Nephron (organoid): ENCODE measurements around the gene ZNF778.

Experiments used
- H3K27ac Mint-ChIP-seq, 3 experiments: 2 replicates each; pipeline ENCODE4 v1.8.0; 2020; ENCODE audit warnings: mixed read lengths in 3 of 3, mild to moderate bottlenecking in 2 of 3, moderate library complexity in 1 of 3
- H3K27me3 Mint-ChIP-seq: 2 replicates; pipeline ENCODE4 v1.8.0; 2021; ENCODE audit warnings: low read depth, mild to moderate bottlenecking, moderate library complexity, mixed read lengths
- H3K36me3 Mint-ChIP-seq: 2 replicates; pipeline ENCODE4 v1.8.0; 2020; ENCODE audit warnings: low read depth, mixed read lengths
- H3K4me1 Mint-ChIP-seq: 2 replicates; pipeline ENCODE4 v1.8.0; 2020; ENCODE audit warnings: mixed read lengths
- H3K4me3 Mint-ChIP-seq, 3 experiments: 2 replicates each; pipeline ENCODE4 v1.8.0; 2020; ENCODE audit warnings: mild to moderate bottlenecking in 3 of 3, mixed read lengths in 3 of 3, moderate library complexity in 2 of 3
- H3K9me3 Mint-ChIP-seq: 2 replicates; pipeline ENCODE4 v1.8.0; 2020; ENCODE audit warnings: mixed read lengths
- TF ChIP-seq, protein P1 (sequence below), 3 experiments: fragments of 200-600 bp; sonication (generic); IDR thresholded peaks; one replicate each; pipeline ENCODE4 v1.5.0; 2021; ENCODE audit warnings: antibody characterized with exemption in 3 of 3; ENCODE audit not compliant: unreplicated experiment in 3 of 3

Gene ZNF778

DNA sequence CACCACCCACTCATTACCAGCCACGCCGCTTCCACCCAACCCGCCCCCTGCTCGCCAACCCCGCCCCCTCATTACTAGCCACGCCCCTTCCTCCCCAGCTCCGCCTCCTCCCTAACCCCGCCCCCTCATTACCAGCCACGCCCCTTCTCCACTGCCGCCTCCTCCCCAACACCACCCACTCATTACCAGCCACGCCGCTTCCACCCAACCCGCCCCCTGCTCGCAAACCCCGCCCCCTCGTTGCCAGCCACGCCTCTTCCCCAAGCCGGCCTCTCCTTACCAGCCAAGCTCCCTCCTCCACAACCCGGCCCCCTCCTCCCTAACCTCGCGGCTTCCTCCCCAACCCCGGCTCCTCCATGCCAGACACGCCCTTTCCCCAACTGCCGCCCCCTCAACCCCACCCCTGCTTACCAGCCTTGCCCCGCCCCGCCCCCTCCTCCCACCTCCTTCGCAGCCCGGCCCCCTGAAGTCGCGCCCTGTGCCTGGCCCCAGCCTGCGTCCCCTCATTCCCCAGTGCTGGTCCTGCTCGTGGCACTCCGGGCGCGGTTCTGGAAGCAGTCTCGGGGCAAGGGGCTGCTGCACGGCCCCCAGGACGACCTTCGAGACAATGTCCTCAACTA is 24.4 kb upstream of the ZNF778 start:
- TF ChIP-seq, protein P1, sequence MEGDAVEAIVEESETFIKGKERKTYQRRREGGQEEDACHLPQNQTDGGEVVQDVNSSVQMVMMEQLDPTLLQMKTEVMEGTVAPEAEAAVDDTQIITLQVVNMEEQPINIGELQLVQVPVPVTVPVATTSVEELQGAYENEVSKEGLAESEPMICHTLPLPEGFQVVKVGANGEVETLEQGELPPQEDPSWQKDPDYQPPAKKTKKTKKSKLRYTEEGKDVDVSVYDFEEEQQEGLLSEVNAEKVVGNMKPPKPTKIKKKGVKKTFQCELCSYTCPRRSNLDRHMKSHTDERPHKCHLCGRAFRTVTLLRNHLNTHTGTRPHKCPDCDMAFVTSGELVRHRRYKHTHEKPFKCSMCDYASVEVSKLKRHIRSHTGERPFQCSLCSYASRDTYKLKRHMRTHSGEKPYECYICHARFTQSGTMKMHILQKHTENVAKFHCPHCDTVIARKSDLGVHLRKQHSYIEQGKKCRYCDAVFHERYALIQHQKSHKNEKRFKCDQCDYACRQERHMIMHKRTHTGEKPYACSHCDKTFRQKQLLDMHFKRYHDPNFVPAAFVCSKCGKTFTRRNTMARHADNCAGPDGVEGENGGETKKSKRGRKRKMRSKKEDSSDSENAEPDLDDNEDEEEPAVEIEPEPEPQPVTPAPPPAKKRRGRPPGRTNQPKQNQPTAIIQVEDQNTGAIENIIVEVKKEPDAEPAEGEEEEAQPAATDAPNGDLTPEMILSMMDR (IDR thresholded peaks at IDR 0.05; ENCODE audit: unreplicated experiment in 3 of 3), result no peak
- Mint-ChIP-seq H3K4me1 (no peaks in the 10 kb centered on the region), H3K27me3 (peaks cover 31% of the 10 kb centered on the region), H3K4me3 (no peak overlapping the region), H3K36me3 (peaks cover 4% of the 10 kb centered on the region), H3K9me3 (no peaks in the 10 kb centered on the region), H3K27ac (no peak overlapping the region)

DNA sequence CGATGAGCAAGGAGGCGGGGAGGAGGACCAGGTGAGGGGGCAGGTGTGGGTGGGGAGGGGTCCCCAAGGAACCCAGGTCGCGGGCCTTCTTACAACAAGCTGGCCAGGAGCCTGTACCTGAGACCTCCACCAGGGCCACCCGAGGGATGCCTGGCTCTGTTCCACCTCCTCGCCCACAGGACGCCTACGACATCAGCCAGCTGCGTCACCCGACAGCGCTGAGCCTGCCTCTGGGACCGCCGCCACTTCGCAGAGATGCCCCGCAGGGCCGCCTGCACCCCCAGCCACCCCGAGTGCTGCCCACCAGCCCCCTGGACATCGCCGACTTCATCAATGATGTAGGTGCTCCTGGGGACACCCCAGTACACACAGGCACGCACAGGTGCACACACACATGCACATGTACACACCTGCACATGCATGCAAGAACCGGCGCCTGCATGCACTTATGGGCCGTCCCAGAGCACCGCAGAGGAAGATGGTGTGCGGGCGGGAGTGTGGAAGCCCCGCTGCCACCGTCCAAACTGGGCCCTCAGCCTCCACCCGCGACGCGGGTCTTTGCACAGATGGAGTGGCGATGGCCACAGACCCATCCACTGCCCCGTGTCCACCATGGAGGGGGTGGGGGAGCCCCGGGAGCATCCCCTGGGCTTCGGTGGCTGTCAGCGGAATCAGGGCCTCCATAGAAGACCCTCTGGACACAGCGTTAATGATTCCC is 23.8 kb upstream of the ZNF778 start:
- H3K36me3 Mint-ChIP-seq, result peaks cover 4% of the 10 kb centered on the region
- no peak overlapping the region for H3K27ac Mint-ChIP-seq
- no peaks in the 10 kb centered on the region for H3K9me3 Mint-ChIP-seq
- TF ChIP-seq, protein P1 (IDR thresholded peaks at IDR 0.05; ENCODE audit: unreplicated experiment in 3 of 3), result no peak
- no peaks in the 10 kb centered on the region for H3K4me1 Mint-ChIP-seq
- no peak overlapping the region for H3K4me3 Mint-ChIP-seq
- H3K27me3 Mint-ChIP-seq, result peaks cover 28% of the 10 kb centered on the region

DNA sequence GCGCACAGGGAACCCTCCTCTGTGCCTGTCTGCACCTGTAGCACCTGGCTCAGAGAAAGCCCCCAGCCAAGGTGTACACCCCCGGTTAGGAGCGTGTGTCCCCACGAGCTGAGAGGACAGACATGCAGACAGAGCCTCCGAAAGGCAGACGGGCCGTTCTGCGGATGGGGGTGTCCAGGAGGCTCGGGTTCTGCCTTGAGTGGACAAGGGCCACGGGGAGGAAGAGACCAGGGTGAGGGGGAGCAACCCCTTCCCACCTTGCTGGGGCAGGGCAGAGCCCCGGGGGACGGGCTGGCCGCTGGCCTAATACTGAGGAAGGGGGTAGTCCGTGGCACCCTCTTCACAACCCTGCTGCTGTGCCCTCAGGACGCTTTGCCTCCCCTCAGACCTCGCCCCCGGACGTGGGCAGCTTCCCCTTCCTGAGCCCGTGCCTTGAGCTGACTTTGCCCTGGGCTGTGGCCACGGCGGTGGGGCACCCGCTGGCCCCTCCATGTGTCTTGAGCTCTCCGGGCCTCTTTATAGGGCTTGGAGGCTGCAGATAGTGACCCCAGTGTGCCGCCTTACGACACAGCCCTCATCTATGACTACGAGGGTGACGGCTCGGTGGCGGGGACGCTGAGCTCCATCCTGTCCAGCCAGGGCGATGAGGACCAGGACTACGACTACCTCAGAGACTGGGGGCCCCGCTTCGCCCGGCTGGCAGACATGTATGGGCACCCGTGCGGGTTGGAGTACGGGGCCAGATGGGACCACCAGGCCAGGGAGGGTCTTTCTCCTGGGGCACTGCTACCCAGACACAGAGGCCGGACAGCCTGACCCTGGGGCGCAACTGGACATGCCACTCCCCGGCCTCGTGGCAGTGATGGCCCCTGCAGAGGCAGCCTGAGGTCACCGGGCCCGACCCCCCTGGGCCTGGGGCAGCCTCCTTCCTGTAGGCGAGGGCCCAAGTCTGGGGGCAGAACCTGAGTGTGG is 22.9 kb upstream of the ZNF778 start:
- Mint-ChIP-seq H3K27me3 (peaks cover 33% of the 10 kb centered on the region), H3K4me3 (no peak overlapping the region), H3K4me1 (no peaks in the 10 kb centered on the region), H3K27ac (no peak overlapping the region), H3K36me3 (no peaks in the 10 kb centered on the region), H3K9me3 (no peaks in the 10 kb centered on the region)
- TF ChIP-seq, protein P1 (IDR thresholded peaks at IDR 0.05; ENCODE audit: unreplicated experiment in 3 of 3), result no peak

DNA sequence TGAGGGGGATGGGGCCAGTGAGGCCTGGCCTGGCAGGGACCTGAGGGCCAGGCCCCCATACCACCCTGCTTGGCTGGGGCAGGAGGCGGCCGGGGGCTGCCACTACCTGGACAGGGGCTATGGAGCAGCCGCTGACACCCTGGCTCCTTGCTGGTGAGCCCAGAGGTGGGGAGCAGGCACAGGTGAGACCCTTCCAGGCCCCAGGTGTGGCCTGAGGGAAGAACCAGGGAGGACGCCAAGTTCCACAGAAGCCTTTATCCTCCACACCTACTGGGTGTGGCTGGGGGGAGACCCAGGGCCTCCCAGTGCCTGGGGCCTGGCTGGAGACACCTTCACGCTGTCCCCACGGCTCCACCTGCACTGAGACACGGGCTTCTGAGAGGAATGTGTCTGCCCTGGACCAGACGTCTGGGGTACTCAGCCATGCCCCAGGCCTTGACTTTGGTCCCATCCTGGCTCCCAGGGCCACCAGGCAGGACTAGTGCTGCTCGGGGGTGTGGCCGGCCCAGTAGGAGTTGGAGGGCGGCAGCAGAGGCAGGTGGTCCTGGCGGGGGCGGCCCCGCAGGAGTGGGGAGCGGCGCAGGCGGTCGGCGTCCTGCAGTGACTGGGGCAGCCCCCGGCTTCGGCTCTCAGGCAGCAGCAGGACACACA is 21.9 kb upstream of the ZNF778 start:
- Mint-ChIP-seq H3K27ac (no peak overlapping the region), H3K27me3 (peaks cover 39% of the 10 kb centered on the region), H3K4me3 (no peak overlapping the region), H3K9me3 (no peaks in the 10 kb centered on the region), H3K36me3 (no peaks in the 10 kb centered on the region), H3K4me1 (no peaks in the 10 kb centered on the region)
- TF ChIP-seq, protein P1 (IDR thresholded peaks at IDR 0.05; ENCODE audit: unreplicated experiment in 3 of 3), result no peak

DNA sequence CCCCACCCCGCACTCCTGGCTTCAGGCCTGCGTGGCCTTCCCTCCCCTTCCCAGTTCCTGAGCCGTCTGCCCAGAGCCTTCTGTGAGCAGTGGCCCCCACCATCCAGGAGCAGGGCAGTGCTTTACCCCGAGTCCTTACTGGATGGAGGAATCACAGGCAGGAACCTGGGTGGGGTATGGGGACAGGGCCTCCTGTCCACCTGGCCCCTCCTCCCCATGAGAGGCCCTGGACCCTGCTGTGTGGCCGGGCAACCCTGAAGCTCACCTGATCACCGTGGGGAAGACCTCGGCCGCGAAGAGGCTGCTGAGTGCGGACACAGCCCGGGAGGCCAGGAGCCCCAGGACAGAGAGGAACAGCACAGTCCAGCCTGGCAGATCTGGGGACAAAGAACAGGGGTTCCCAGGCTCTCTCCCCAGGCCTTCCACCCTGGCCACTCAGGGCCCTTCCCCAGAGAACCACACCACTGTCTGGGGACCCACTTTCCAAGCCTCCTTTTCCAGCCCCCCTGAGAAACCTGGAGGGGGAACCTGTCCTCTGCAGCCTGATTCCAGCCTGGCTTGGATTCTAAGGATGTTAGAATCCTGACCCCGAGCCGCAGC is 20.4 kb upstream of the ZNF778 start:
- Mint-ChIP-seq H3K4me1 (no peaks in the 10 kb centered on the region), H3K4me3 (no peak overlapping the region), H3K36me3 (no peaks in the 10 kb centered on the region), H3K9me3 (no peaks in the 10 kb centered on the region), H3K27ac (no peak overlapping the region), H3K27me3 (peaks cover 40% of the 10 kb centered on the region)
- TF ChIP-seq, protein P1 (IDR thresholded peaks at IDR 0.05; ENCODE audit: unreplicated experiment in 3 of 3), result no peak
